Measurements from ENCODE around the gene TBX21.

Gene TBX21

GRCh38 chr17:47686664-47687327 is 46.2 kb upstream of the TBX21 start:
- no peaks in the 10 kb centered on the region for H3K27me3 ChIP-seq (ENCODE audit: insufficient read depth, low read depth, severe bottlenecking)
- peaks cover 42% of the 10 kb centered on the region for H3K36me3 ChIP-seq
- no peak overlapping the region for H3K27ac ChIP-seq
- no peaks in the 10 kb centered on the region for H3K9me3 ChIP-seq (ENCODE audit: severe bottlenecking)
- no peak for DNase-seq
- no peak overlapping the region for H3K4me3 ChIP-seq (ENCODE audit: low read depth, low read length)
- TF ChIP-seq CTCF (IDR thresholded peaks at IDR 0.05; ENCODE audit: low read depth, low read length): no peak

GRCh38 chr17:47687328-47687690 is 45.7 kb upstream of the TBX21 start:
- DNase-seq: no peak
- no peak for TF ChIP-seq CTCF (IDR thresholded peaks at IDR 0.05; ENCODE audit: low read depth, low read length)
- Histone ChIP-seq H3K9me3 (ENCODE audit: severe bottlenecking) (no peaks in the 10 kb centered on the region), H3K36me3 (peaks cover 37% of the 10 kb centered on the region), H3K4me3 (ENCODE audit: low read depth, low read length) (no peak overlapping the region), H3K27ac (no peak overlapping the region), H3K27me3 (ENCODE audit: insufficient read depth, low read depth, severe bottlenecking) (no peaks in the 10 kb centered on the region)

- peak; percentile 40 for DNase-seq
- Histone ChIP-seq H3K27me3 (ENCODE audit: insufficient read depth, low read depth, severe bottlenecking) (no peaks in the 10 kb centered on the region), H3K4me3 (ENCODE audit: low read depth, low read length) (no peak overlapping the region), H3K9me3 (ENCODE audit: severe bottlenecking) (no peaks in the 10 kb centered on the region), H3K27ac (no peak overlapping the region), H3K36me3 (peaks cover 33% of the 10 kb centered on the region)
- TF ChIP-seq CTCF (IDR thresholded peaks at IDR 0.05; ENCODE audit: low read depth, low read length): no peak
Measured at GRCh38 chr17:47687748-47688147, 45.3 kb upstream of the TBX21 start.

GRCh38 chr17:47690121-47690520 is 42.9 kb upstream of the TBX21 start:
- no peak for TF ChIP-seq CTCF (IDR thresholded peaks at IDR 0.05; ENCODE audit: low read depth, low read length)
- peaks cover 13% of the 10 kb centered on the region for H3K36me3 ChIP-seq
- no peak overlapping the region for H3K4me3 ChIP-seq (ENCODE audit: low read depth, low read length)
- no peak for DNase-seq
- no peaks in the 10 kb centered on the region for H3K27me3 ChIP-seq (ENCODE audit: insufficient read depth, low read depth, severe bottlenecking)
- no peaks in the 10 kb centered on the region for H3K9me3 ChIP-seq (ENCODE audit: severe bottlenecking)
- no peak overlapping the region for H3K27ac ChIP-seq

GRCh38 chr17:47692137-47692894 is 40.7 kb upstream of the TBX21 start:
- peak overlapping the region; percentile 79 for H3K27ac ChIP-seq
- no peak overlapping the region for H3K4me3 ChIP-seq (ENCODE audit: low read depth, low read length)
- peaks cover 3% of the 10 kb centered on the region for H3K36me3 ChIP-seq
- no peaks in the 10 kb centered on the region for H3K9me3 ChIP-seq (ENCODE audit: severe bottlenecking)
- no peaks in the 10 kb centered on the region for H3K27me3 ChIP-seq (ENCODE audit: insufficient read depth, low read depth, severe bottlenecking)
- TF ChIP-seq CTCF (IDR thresholded peaks at IDR 0.05; ENCODE audit: low read depth, low read length): no peak
- peak; percentile 42 for DNase-seq

Data from WERI-Rb-1 (cell line).